Measurements from ENCODE around the gene AIFM3. TPM values are rescaled to one million over a fixed set of nuclear protein-coding genes. Genes with fewer than 3 reads are reported as not detected.

AIFM3 gene
- total RNA-seq, 1 donor from 2014 or later, result 0.52 TPM

DNA sequence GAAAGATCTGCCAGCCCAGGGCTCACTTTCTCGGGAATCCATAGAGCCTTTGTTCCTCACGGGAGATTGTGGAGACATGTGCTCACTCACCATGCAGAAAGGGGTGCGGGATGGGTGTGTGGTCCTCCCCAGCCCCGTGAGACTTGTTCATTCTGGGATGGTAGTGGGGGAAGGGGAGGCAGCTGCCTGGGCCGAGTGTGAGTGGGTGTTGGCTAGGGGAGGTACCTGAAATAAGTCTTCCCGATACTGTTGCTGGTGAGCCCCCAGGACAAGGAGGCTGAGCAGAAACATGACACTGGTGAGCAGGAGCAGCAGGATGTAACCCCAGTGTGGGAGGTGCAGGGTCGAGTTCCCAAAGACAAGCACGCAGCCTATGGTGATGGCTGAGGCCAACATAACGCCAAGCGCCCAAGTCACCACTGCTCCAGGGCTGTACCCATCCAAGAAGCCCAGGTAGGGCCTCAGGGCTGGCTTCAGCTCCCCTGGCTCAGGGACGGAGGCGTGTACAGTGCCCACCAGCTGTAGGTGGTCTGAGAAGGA lies 62.5 kb downstream of the AIFM3 start:
- ATAC-seq, result no peak
- no peak for DNase-seq
- intact Hi-C loops (cut with micrococcal nuclease), result no loop called here

DNA sequence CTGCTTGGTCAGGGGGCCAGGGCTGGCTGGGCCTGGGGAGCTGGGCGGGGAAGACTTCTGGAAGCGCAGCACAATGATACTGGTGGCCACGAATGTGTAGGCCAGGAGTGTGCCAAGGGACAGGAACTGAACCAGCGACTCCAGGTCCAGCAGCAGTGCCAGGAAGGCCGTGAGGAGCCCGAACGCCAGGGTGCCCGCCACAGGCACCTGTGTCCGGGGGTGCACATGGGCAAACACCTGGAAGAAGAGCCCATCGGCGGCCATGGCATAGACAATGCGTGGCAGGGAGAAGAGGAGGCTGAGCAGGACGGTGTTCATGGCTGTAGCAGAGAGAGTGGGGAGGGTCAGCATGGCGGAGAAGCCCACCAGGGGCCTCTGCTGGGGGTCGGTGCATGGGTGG lies 63.0 kb downstream of the AIFM3 start:
- ATAC-seq (no peak), DNase-seq (no peak)
- intact Hi-C loops (cut with micrococcal nuclease), result no loop called here

Other genes starting within 250 kb of the AIFM3 start
- gene SERPIND1, start 193.1 kb upstream of the AIFM3 start, total RNA-seq, result not detected
- 46.2 TPM for gene PI4KA, start 108.4 kb upstream of the AIFM3 start, total RNA-seq
- 24.2 TPM for gene SNAP29, start 108.2 kb upstream of the AIFM3 start, total RNA-seq
- 54.7 TPM for gene CRKL, start 49.8 kb upstream of the AIFM3 start, total RNA-seq
- gene LZTR1, start 15.0 kb downstream of the AIFM3 start, total RNA-seq, result 24.4 TPM
- gene THAP7, start 34.9 kb downstream of the AIFM3 start, total RNA-seq, result 18.0 TPM
- gene P2RX6, start 47.9 kb downstream of the AIFM3 start, total RNA-seq, result 1.8 TPM
- 0.30 TPM for gene SLC7A4, start 65.3 kb downstream of the AIFM3 start, total RNA-seq
- gene LRRC74B, start 78.7 kb downstream of the AIFM3 start, total RNA-seq, result not detected

All from left ventricle myocardium superior (tissue), 1 donor.